BJ (cell line): ENCODE results near the gene DYNC2LI1. TPM values are rescaled to one million over a fixed set of nuclear protein-coding genes. Genes with fewer than 3 reads are reported as not detected.
"Not testable (repeated sequence)": the region's sequence is repeated elsewhere in the genome, so short reads cannot be mapped to it uniquely, and the experiment has no call there.

Source experiments
- CTCF ChIA-PET: fragments of 350-600 bp; formaldehyde crosslinking; extraction: SDS; loops from one replicate; lab custom pipeline; 2021; ENCODE audit warnings: antibody characterized with exemption, inconsistent platforms; lab: Yijun Ruan, JAX
- POLR2A ChIA-PET: fragments of 300-600 bp; sonication (Branson Sonifier 250); formaldehyde crosslinking; extraction: SDS; loops from one replicate; lab custom pipeline; 2021; ENCODE audit warnings: antibody characterized with exemption; lab: Charles Lee
- DNase-seq: peaks from one replicate; pipeline ENCODE4 v3.0.0-alpha.2; 2011; ENCODE audit warnings: low read depth
- H3K27me3 ChIP-seq: 2 replicates; pipeline ENCODE4 v1.6.0; 2011; ENCODE audit warnings: low read length; ENCODE audit not compliant: control insufficient read depth, insufficient read depth
- H3K36me3 ChIP-seq: 2 replicates; pipeline ENCODE4 v1.5.1; 2011; ENCODE audit warnings: low read length; ENCODE audit not compliant: control insufficient read depth, insufficient read depth
- H3K4me3 ChIP-seq: 2 replicates; pipeline ENCODE4 v1.5.1; 2011; ENCODE audit warnings: low read depth, mild to moderate bottlenecking, control low read depth, low read length
- CTCF ChIP-seq: IDR thresholded peaks from 2 replicates; pipeline ENCODE4 v1.5.1; 2011; ENCODE audit warnings: low read depth, mild to moderate bottlenecking, control low read depth, inconsistent platforms, low read length, moderate library complexity; ENCODE audit not compliant: insufficient read depth
- polyA minus RNA-seq: library from RNA; depleted of rRNA, polyadenylated mRNA; stranded (reverse); fragments of >200 nt; gene quantifications from 2 replicates; pipeline ENCODE4 v1.2.3, GENCODE V29; 2011; rRNA and poly(A)+ RNA removed
- polyA plus RNA-seq: library from polyadenylated mRNA; depleted of rRNA; stranded (reverse); fragments of >200 nt; gene quantifications from 2 replicates; pipeline ENCODE4 v1.2.3, GENCODE V29; 2011; rRNA removed

Gene DYNC2LI1
- polyA plus RNA-seq (7.2 and 15.3 TPM in 2 replicates), polyA minus RNA-seq (2.6 and 2.8 TPM in 2 replicates)

- peaks cover 3% of the 10 kb centered on the region for H3K36me3 ChIP-seq
- DNase-seq, result peak; percentile 65
- no peak for TF ChIP-seq CTCF
- H3K4me3 ChIP-seq, result peak within 1 kb of the TSS; percentile 86
- H3K27me3 ChIP-seq, result no peaks in the 10 kb centered on the region
- POLR2A ChIA-PET, result interaction anchor here (0.5 to 0.8 kb wide), 2 partner anchors 24 to 1803 kb away, joined by 3 read pairs; no protein-coding TSS in a partner anchor
- CTCF ChIA-PET, result interaction anchor here (0.8 to 1.4 kb wide), 4 partner anchors 14 to 163 kb away, joined by 3 to 4 read pairs (median 4); no protein-coding TSS in a partner anchor
These were observed at the start of gene DYNC2LI1 for GRCh38 chr2:43773876-43774613. Gene DYNC2LI1 (plus strand): TSS chr2:43774039. CDS start chr2:43774139, 100 bp downstream.

DNA sequence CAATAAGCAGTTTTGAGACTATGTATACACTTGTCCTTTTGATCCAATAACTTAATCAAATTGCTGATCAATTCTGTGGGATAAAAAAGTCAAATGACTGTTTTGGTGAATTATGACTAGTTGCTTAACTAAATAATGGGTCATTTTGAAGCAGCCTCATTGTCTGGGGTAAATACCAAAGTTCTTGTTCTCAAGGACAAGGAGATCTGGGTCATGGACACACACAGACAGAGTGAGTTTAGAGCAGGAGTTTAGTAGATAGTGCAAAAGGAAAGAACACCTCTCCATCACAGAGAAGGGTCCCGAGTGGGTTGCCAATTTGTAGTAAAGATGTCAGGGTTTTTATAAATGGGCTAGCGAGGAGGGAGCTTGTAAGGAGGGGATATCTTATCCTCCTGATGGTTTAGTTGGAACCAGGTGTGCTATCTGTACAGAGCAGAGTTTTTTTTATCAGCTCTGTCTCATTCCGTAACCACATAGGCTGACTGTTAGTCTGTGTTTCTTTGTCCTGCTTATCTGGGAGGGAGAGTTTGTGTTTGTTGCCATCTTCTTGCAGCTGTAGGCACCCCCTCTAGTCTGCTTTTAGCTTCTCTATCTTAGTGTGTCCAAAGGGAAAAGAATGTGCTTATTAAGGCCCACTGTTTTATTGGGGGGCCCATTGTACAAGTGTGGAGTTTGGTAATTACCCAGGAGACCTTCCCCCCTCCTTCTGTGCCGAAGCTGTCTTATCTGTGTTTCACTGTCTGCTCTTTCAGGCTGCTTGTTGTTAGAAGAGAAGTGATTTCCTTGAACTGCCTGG is 48.9 kb upstream of the DYNC2LI1 start:
- no peak for DNase-seq
- Histone ChIP-seq H3K27me3 (0 out of 2 replicates have a peak, but pooled peaks cover 1% of the 10 kb centered on the region), H3K36me3 (no peaks in the 10 kb centered on the region), H3K4me3 (no peak overlapping the region)
- no peak for TF ChIP-seq CTCF
- CTCF ChIA-PET, result interaction anchor here (0.6 kb wide), 1 partner anchor 32 kb away, joined by 3 read pairs; no protein-coding TSS in a partner anchor
- POLR2A ChIA-PET, result interaction anchor here (0.5 to 0.7 kb wide), 2 partner anchors 69 to 1715 kb away, joined by 3 to 5 read pairs; no protein-coding TSS in a partner anchor

DNA sequence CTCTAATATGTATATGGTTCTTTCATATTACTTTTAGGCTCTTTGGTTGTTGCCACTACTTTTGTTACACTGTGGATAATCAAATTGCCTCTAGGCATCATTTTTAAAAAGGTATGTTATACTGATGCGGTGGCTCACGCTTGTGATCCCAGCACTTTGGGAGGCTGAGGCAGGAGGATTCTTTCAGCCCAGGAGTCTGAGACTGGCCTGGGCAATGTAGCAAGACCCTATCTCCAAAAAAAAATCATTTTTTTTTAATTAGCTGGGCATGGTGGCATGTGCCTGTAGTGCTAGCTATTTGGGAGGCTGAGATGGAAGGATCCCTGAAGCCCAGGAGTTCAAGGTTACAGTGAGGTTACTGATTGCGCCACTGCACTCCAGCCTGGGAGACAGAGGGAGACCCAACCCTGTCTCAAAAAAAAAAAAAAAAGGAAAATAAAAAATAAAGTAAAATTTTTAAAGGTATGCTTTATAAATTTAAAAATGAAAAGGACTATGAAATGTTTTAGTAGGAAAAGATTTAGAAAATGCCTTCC is 48.1 kb upstream of the DYNC2LI1 start:
- no peak overlapping the region for H3K4me3 ChIP-seq
- CTCF ChIA-PET, result no interaction called here
- no peak for TF ChIP-seq CTCF
- DNase-seq, result no peak
- POLR2A ChIA-PET, result interaction anchor here (0.7 kb wide), 1 partner anchor 1715 kb away, joined by 3 read pairs; no protein-coding TSS in a partner anchor
- 0 out of 2 replicates have a peak, but pooled peaks cover 1% of the 10 kb centered on the region for H3K27me3 ChIP-seq
- no peaks in the 10 kb centered on the region for H3K36me3 ChIP-seq

GRCh38 chr2:43726961-43727633 is 46.7 kb upstream of the DYNC2LI1 start:
- POLR2A ChIA-PET, H3K4me3 ChIP-seq, H3K27me3 ChIP-seq, CTCF ChIA-PET, DNase-seq, H3K36me3 ChIP-seq: not testable (repeated sequence)

DNA sequence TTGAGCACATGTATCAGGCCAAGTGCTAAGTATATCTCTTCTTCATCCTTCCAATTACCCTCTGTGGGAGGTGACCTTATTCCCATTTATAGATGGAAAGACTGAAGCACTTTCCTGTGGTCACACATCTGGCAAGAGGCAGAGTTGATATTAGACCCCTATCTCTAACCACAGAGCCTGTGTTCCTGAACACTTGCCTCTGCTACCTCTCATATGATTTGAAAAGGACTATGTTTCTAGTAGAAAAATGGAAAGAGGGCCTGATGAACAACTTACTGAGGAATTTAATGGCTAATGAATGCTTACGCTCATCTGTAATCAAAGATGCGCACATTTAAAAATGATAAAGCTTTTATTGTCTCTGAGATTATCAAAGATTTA is 46.2 kb upstream of the DYNC2LI1 start:
- TF ChIP-seq CTCF, result no peak
- CTCF ChIA-PET, result interaction anchor here (0.6 kb wide), 1 partner anchor 29 kb away, joined by 3 read pairs; no protein-coding TSS in a partner anchor
- H3K27me3 ChIP-seq, result 0 out of 2 replicates have a peak, but pooled peaks cover 1% of the 10 kb centered on the region
- no peak for DNase-seq
- no peak overlapping the region for H3K4me3 ChIP-seq
- no peaks in the 10 kb centered on the region for H3K36me3 ChIP-seq
- POLR2A ChIA-PET, result no interaction called here
